Measurements from ENCODE around the gene KL.

The KL gene

DNA sequence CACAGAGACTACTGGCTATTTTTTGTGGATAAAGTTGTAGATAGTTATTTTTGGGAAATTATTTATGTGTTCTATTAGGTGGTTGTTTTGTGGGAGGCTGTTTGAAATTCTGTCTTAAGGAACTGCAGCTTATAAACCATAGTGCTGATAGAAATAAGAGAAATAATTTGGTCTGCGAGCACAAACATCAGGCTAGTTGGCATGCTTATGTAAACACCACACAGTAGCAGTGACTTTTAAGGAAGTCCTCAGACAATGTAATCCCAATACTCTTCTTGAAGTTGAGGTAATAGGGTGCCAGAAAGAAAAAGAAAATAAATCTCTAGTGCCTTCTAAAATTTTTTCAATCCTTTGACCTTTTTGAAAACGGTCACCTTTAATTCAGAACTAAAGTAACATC, 23.9 kb downstream of the KL start:
- DNase-seq, result no peak

DNA sequence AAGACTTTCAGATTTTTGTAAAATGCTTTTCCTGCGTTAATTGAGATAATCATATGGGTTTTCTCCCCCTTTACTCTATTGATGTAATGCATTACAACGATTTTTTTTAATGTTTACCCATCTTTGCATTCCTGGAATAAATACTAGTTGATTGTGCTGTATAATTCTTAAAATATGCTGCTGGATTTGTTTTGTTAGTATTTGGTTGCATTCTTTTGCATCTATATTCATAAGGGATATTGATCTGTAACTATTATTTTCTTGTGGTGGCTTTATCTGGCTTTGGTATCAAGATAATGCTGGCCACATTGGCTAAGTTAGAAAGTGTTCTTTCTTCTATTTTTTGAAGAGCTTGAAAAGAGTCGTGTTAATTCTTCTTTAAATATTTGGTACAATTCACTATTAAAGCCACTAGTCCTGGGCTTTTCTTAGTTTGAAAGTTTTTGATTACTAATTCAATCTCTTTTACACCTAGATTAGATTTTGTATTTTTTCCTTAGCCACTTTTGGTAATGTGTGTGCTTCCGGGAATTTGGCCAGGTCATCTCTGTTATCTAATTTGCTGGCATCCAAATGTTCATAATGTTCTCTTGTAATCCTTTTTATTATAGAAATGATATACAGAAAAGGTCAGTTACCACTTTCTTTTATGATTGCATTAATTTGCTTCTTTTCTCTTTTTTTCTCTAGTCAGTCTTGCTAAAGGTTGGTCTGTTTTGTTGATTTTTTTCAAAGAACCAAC, 29.8 kb downstream of the KL start:
- no peak for DNase-seq

DNA sequence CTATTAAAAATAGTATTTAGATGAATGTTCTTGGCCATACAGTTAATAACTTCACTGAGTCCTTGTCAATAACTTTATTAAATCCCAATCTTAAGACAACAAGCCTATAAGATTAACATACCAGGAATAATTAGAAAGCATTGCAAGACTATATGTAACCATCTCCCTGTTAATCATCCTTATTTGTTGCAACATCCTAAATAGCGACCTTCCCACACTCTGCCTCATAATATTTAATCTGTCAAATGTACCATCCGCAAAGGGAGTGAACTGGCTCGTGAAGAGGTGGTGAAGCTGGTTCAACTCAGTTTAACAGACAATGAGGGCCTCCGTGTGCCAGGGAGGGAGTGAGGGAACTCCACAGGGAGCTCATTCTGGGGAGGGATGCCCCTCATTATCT, 33.9 kb downstream of the KL start:
- no peak for DNase-seq

GRCh38 chr13:33051632-33052031, 35.4 kb downstream of the KL start:
- no peak for DNase-seq

- no peak for DNase-seq
These were observed 36.5 kb downstream of the KL start for GRCh38 chr13:33052506-33053280.

DNA sequence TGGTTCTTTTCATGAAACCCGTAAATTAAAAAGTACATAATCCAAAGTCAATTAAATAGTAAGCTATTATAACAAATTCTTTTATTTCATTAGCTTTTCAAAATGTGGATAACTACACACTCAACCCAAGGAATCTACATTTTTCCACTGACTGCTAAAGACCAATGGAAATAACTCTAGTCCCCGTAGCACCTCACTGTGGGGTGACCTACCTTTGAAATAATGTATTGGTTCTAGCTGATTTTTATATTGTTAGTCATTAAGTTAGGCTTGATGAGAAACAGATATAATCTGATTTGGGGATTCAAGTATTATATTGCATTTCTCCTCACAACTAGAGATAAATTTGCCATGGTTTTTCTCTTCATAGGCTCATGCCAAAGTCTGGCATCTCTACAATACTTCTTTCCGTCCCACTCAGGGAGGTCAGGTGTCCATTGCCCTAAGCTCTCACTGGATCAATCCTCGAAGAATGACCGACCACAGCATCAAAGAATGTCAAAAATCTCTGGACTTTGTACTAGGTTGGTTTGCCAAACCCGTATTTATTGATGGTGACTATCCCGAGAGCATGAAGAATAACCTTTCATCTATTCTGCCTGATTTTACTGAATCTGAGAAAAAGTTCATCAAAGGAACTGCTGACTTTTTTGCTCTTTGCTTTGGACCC, 37.3 kb downstream of the KL start:
- DNase-seq, result no peak

DNA sequence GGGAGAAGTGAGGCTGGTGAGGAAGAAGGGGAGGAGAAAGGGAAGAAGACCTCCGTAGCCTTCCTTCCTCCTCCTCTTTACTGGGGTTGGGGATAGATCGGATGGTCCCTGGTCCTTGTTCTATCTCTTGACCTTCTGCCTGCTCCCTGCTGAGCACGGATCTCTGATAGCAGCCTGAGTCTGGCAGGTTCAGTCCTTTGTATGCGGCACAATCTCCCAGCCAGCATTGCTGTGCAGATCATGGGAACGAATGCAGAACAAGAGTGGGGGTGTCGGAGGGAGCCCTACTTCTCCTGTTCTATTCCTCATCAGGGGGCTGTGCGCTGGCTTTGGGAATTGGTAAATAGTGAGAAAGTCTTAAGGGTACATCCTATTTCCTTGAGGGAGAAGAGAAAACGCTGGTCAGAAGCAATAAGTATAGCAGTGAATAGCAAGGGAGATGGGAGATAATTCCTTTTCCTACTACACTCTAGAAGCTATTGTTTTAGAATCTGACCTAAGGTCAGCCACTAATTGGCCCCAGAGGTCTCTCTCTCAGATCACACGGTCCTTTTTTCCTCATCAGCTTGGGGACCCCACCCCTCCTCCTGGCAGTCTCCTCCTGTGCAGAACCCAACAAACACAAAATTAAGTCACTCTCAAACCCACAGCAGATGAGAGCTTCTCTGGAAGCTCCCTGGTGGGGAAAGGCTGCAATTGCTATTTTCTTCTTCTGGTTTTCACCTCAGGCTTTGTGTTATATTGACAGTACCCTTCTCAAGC, 41.0 kb downstream of the KL start:
- no peak for DNase-seq

DNA sequence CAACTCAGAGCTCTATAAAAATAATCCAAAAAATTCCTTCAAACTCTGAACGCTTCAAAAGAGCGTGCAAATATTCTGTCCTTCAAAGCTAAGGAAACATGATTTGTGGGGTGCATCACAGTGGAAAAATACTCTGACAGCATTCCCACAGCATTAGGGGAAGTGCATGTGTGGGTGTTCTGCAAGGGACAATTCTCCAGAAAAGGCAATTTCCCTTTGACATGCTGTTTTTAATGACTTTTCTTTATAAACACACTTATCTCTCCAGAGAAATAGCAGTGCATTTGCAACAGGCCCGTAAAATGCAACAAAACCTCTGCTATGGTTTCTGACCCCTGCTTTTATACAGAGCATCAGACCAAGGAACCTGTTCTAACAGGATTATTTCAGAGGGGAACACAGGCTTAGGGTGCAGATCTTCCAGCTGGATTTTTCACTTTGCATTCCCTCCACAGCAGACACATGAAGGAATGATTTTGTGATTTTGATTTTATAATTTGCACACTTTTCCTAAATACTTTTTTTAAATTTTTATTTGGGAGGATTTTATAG, 42.6 kb downstream of the KL start:
- DNase-seq, result no peak

GRCh38 chr13:33060815-33061214, 44.6 kb downstream of the KL start:
- no peak for DNase-seq

DNA sequence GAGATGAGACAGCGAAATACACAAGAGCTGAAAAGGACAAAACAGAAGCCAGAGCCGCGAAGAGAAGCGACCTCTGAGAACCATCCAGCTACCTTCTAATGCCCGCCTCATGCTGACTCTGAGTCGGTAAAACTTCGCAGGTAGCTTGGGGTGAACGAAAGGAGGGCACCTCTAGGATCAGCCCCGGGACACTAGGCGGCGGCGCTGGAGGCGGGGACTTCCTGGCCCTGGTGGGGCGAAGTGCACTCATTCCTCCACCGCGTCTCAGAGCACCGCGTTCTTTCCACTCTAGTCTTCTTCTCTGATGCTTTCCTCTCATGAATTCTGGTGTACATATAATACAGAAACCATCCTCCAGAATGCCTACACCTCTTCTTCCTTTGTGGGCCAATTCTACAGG, 50.1 kb downstream of the KL start:
- DNase-seq, result no peak

- no peak for DNase-seq
These were observed 53.1 kb downstream of the KL start for GRCh38 chr13:33069365-33069764.

- DNase-seq, result no peak
These were observed 54.5 kb downstream of the KL start for GRCh38 chr13:33070713-33071112.

GRCh38 chr13:33072282-33072681, 56.1 kb downstream of the KL start:
- no peak for DNase-seq

DNA sequence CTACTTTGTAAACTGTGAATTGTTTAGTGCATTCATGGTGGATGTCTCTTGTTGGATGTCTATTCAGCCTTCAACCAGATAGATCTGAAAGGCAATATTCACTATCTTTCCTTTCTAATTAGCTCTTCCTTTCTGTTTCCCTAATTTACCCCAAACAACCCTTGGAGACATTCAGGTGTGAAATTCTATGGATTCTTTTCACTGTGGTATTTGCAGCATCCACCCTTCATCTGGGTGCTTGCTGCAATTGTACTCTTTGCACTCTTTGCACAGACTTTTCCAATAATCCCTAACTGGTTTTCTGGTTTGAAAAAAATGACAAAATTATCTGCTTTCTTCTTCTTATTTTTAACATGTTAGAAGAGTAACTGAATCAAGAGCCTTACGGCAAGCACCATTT, 56.5 kb downstream of the KL start:
- no peak for DNase-seq

- no peak for DNase-seq
These were observed 57.1 kb downstream of the KL start for GRCh38 chr13:33073338-33073737.

DNA sequence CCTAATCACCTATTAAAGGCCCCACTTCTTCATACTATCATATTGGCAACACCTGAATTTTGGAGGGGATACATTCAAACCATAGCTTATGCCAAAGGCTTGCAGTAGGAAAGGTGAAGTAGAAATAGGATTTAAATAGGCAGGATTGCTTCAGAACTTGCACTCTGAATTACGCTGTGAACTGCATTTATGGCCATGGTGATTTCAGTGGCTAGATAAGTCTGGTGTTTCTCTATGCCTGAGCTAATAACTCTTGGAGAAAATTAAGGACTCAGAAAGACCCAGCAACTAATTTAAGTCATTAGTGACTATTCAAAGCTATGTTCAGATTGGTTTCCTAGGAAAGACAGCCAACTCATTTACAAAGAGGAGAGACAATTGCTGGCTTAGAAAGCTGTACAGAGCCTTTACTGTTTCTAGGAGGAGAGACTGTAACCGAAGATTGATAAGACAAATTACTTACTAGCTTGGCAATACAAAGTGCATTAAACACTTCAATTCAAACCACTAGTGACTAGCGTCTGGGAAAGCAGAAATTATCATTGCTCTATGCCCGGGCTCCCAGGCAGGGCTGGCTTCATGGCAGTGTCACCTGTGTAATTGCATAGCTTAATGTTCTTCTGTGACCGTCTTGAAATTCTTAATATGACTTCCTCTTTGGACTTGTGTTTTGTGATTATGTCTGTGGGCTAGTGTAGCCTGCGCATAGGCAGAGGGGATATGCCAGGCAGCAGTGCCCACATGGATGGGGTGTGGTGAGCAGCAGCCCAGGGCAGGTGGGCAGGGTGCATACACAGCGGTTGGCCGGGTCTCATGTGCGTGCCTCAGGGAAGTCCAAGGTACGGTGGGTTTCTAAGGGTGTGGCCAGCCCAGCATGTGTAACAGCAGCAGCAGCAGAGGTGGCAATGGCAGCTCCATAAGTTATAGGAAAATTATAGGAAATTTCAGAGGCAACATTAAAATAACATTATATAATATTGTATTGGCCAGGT, 60.1 kb downstream of the KL start:
- DNase-seq, result no peak

- no peak for DNase-seq
These were observed 62.0 kb downstream of the KL start for GRCh38 chr13:33078263-33078662.

DNA sequence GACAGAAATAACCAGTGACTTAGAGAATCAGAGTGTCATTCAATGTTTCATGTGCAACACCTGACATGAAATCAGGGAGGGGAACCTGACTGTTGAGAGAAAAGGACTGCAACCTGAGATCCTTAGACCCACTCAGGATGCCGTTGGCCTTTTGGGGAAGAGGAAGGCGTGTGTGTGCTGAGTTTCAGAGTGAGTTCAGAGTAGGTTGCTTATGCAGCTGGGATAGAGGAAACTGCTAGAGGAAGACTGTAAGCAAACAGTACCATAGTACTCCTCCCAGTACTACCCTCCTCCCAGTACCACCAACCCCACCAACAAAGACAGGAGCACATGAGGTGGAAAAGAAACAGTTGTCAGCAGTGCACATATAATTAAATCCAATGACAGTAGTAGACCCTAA, 63.7 kb downstream of the KL start:
- DNase-seq, result no peak

- no peak for DNase-seq
These were observed 64.9 kb downstream of the KL start for GRCh38 chr13:33080972-33081590.

- no peak for DNase-seq
These were observed 65.4 kb downstream of the KL start for GRCh38 chr13:33081666-33082065.

DNA sequence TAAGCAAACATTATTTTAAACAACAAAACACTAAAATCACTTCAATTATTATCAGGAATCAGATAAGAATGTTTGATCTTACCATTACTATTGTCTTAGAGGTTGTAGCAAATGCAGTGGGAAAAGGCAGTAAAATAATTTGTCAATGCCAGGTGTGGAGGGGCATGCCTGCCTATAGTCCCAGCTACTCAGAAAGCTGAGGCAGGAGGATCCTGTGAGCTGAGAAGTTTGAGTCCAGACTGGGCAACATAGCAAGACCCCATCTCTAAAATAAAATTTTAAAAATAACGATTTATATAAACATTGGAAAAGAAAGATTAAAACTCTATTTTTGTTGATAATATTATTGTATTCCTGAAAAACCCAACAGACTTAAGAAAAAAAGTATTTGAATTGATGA, 66.8 kb downstream of the KL start:
- no peak for DNase-seq
